ENCODE results near the gene ZMYND11.

ZMYND11 gene

GRCh38 chr10:244227-244626 lies 109.0 kb downstream of the ZMYND11 start:
- no peak for DNase-seq
- Histone ChIP-seq H3K4me1 (ENCODE audit: control insufficient read depth in 1 of 2, insufficient read depth in 2 of 2, low read length in 2 of 2) (no peaks in the 10 kb centered on the region), H2BK12ac (ENCODE audit: low read length) (no peak overlapping the region), H2BK120ac (ENCODE audit: insufficient read depth, low read length, poor library complexity) (no peak overlapping the region), H3K79me1 (ENCODE audit: low read length) (no peaks in the 10 kb centered on the region), H3K27me3 (ENCODE audit: insufficient read depth, low read length) (no peaks in the 10 kb centered on the region), H2AFZ (ENCODE audit: insufficient read depth, low read length, poor library complexity) (no peak overlapping the region), H3K4me3 (ENCODE audit: low read depth, low read length) (no peak overlapping the region), H4K8ac (ENCODE audit: low read depth, low read length) (no peak overlapping the region), H3K79me2 (ENCODE audit: control insufficient read depth, insufficient read depth, low read length, poor library complexity) (no peaks in the 10 kb centered on the region), H3K4ac (ENCODE audit: low read depth, low read length) (no peak overlapping the region), H2BK5ac (ENCODE audit: low read depth, low read length, poor library complexity) (no peak overlapping the region), H3K18ac (ENCODE audit: low read length) (no peak overlapping the region), H3K9ac (ENCODE audit: low read length) (no peak overlapping the region), H3K14ac (ENCODE audit: low read length) (no peak overlapping the region), H4K91ac (ENCODE audit: low read depth, low read length) (no peak overlapping the region), H3K27ac (ENCODE audit: low read depth, low read length) (no peak overlapping the region), H2AK5ac (ENCODE audit: low read length) (no peak overlapping the region), H3K4me2 (ENCODE audit: low read length) (no peak overlapping the region), H4K12ac (ENCODE audit: low read depth, low read length) (no peak overlapping the region), H3K9me3 (ENCODE audit: insufficient read depth, low read depth, low read length) (no peaks in the 10 kb centered on the region), H3K23ac (ENCODE audit: low read length) (no peak overlapping the region), H3K36me3 (ENCODE audit: control insufficient read depth in 1 of 2, insufficient read depth in 2 of 2, low read length in 2 of 2) (peaks cover 19 to 29% of the 10 kb centered on the region in 2 experiments)
- whole genome bisulfite sequencing (ENCODE audit: extremely low coverage, insufficient coverage, insufficient read length): no CpG with 5 or more reads among the region's 7 CpGs

- Histone ChIP-seq H2AFZ (ENCODE audit: insufficient read depth, low read length, poor library complexity) (no peak overlapping the region), H3K27me3 (ENCODE audit: insufficient read depth, low read length) (no peaks in the 10 kb centered on the region), H3K9ac (ENCODE audit: low read length) (no peak overlapping the region), H3K4me2 (ENCODE audit: low read length) (no peak overlapping the region), H4K8ac (ENCODE audit: low read depth, low read length) (no peak overlapping the region), H3K18ac (ENCODE audit: low read length) (no peak overlapping the region), H4K91ac (ENCODE audit: low read depth, low read length) (no peak overlapping the region), H2BK120ac (ENCODE audit: insufficient read depth, low read length, poor library complexity) (no peak overlapping the region), H2BK12ac (ENCODE audit: low read length) (no peak overlapping the region), H3K23ac (ENCODE audit: low read length) (no peak overlapping the region), H3K9me3 (ENCODE audit: insufficient read depth, low read depth, low read length) (no peaks in the 10 kb centered on the region), H3K36me3 (ENCODE audit: control insufficient read depth in 1 of 2, insufficient read depth in 2 of 2, low read length in 2 of 2) (peaks cover 20 to 35% of the 10 kb centered on the region in 2 experiments), H3K4me1 (ENCODE audit: control insufficient read depth in 1 of 2, insufficient read depth in 2 of 2, low read length in 2 of 2) (no peaks in the 10 kb centered on the region), H3K14ac (ENCODE audit: low read length) (no peak overlapping the region), H3K27ac (ENCODE audit: low read depth, low read length) (no peak overlapping the region), H2BK5ac (ENCODE audit: low read depth, low read length, poor library complexity) (no peak overlapping the region), H4K12ac (ENCODE audit: low read depth, low read length) (no peak overlapping the region), H3K4ac (ENCODE audit: low read depth, low read length) (no peak overlapping the region), H3K79me1 (ENCODE audit: low read length) (no peaks in the 10 kb centered on the region), H3K4me3 (ENCODE audit: low read depth, low read length) (no peak overlapping the region), H3K79me2 (ENCODE audit: control insufficient read depth, insufficient read depth, low read length, poor library complexity) (no peaks in the 10 kb centered on the region), H2AK5ac (ENCODE audit: low read length) (no peak overlapping the region)
- no CpG with 5 or more reads among the region's 9 CpGs for WGBS (ENCODE audit: extremely low coverage, insufficient coverage, insufficient read length)
- no peak for DNase-seq
Observed at GRCh38 chr10:246431-246830, 111.2 kb downstream of the ZMYND11 start.

GRCh38 chr10:247480-247879 lies 112.2 kb downstream of the ZMYND11 start:
- Histone ChIP-seq H3K27me3 (ENCODE audit: insufficient read depth, low read length) (no peaks in the 10 kb centered on the region), H3K9ac (ENCODE audit: low read length) (no peak overlapping the region), H3K79me1 (ENCODE audit: low read length) (no peaks in the 10 kb centered on the region), H3K36me3 (ENCODE audit: control insufficient read depth in 1 of 2, insufficient read depth in 2 of 2, low read length in 2 of 2) (peaks cover 22 to 39% of the 10 kb centered on the region in 2 experiments), H2AFZ (ENCODE audit: insufficient read depth, low read length, poor library complexity) (no peak overlapping the region), H2AK5ac (ENCODE audit: low read length) (no peak overlapping the region), H3K4me2 (ENCODE audit: low read length) (no peak overlapping the region), H3K18ac (ENCODE audit: low read length) (no peak overlapping the region), H3K4me1 (ENCODE audit: control insufficient read depth in 1 of 2, insufficient read depth in 2 of 2, low read length in 2 of 2) (no peaks in the 10 kb centered on the region), H3K4ac (ENCODE audit: low read depth, low read length) (no peak overlapping the region), H2BK120ac (ENCODE audit: insufficient read depth, low read length, poor library complexity) (no peak overlapping the region), H4K91ac (ENCODE audit: low read depth, low read length) (no peak overlapping the region), H4K8ac (ENCODE audit: low read depth, low read length) (no peak overlapping the region), H4K12ac (ENCODE audit: low read depth, low read length) (no peak overlapping the region), H3K79me2 (ENCODE audit: control insufficient read depth, insufficient read depth, low read length, poor library complexity) (no peaks in the 10 kb centered on the region), H3K4me3 (ENCODE audit: low read depth, low read length) (no peak overlapping the region), H3K23ac (ENCODE audit: low read length) (no peak overlapping the region), H3K9me3 (ENCODE audit: insufficient read depth, low read depth, low read length) (no peaks in the 10 kb centered on the region), H3K14ac (ENCODE audit: low read length) (no peak overlapping the region), H2BK12ac (ENCODE audit: low read length) (no peak overlapping the region), H2BK5ac (ENCODE audit: low read depth, low read length, poor library complexity) (no peak overlapping the region), H3K27ac (ENCODE audit: low read depth, low read length) (no peak overlapping the region)
- WGBS (ENCODE audit: extremely low coverage, insufficient coverage, insufficient read length): no CpG with 5 or more reads among the region's 4 CpGs
- no peak for DNase-seq

GRCh38 chr10:248307-248706 lies 113.1 kb downstream of the ZMYND11 start:
- Histone ChIP-seq H4K91ac (ENCODE audit: low read depth, low read length) (no peak overlapping the region), H2BK5ac (ENCODE audit: low read depth, low read length, poor library complexity) (no peak overlapping the region), H2AFZ (ENCODE audit: insufficient read depth, low read length, poor library complexity) (no peak overlapping the region), H3K79me2 (ENCODE audit: control insufficient read depth, insufficient read depth, low read length, poor library complexity) (no peaks in the 10 kb centered on the region), H3K4me3 (ENCODE audit: low read depth, low read length) (no peak overlapping the region), H3K27ac (ENCODE audit: low read depth, low read length) (no peak overlapping the region), H2BK120ac (ENCODE audit: insufficient read depth, low read length, poor library complexity) (no peak overlapping the region), H3K79me1 (ENCODE audit: low read length) (no peaks in the 10 kb centered on the region), H3K18ac (ENCODE audit: low read length) (no peak overlapping the region), H3K4ac (ENCODE audit: low read depth, low read length) (no peak overlapping the region), H3K9me3 (ENCODE audit: insufficient read depth, low read depth, low read length) (no peaks in the 10 kb centered on the region), H2AK5ac (ENCODE audit: low read length) (no peak overlapping the region), H3K4me2 (ENCODE audit: low read length) (no peak overlapping the region), H3K23ac (ENCODE audit: low read length) (no peak overlapping the region), H3K27me3 (ENCODE audit: insufficient read depth, low read length) (no peaks in the 10 kb centered on the region), H2BK12ac (ENCODE audit: low read length) (no peak overlapping the region), H4K12ac (ENCODE audit: low read depth, low read length) (no peak overlapping the region), H3K4me1 (ENCODE audit: control insufficient read depth in 1 of 2, insufficient read depth in 2 of 2, low read length in 2 of 2) (no peaks in the 10 kb centered on the region), H3K36me3 (ENCODE audit: control insufficient read depth in 1 of 2, insufficient read depth in 2 of 2, low read length in 2 of 2) (peaks cover 22 to 39% of the 10 kb centered on the region in 2 experiments), H3K14ac (ENCODE audit: low read length) (no peak overlapping the region), H3K9ac (ENCODE audit: low read length) (no peak overlapping the region), H4K8ac (ENCODE audit: low read depth, low read length) (no peak overlapping the region)
- DNase-seq: no peak
- WGBS (ENCODE audit: extremely low coverage, insufficient coverage, insufficient read length): no CpG with 5 or more reads among the region's 15 CpGs
